ENCODE data around the gene SLCO3A1. TPM values are rescaled to one million over a fixed set of nuclear protein-coding genes. Genes with fewer than 3 reads are reported as not detected.

Gene SLCO3A1
- total RNA-seq, 4 donors from 2014 or later, result 12.1 to 22.3 (median 13.5) TPM

DNA sequence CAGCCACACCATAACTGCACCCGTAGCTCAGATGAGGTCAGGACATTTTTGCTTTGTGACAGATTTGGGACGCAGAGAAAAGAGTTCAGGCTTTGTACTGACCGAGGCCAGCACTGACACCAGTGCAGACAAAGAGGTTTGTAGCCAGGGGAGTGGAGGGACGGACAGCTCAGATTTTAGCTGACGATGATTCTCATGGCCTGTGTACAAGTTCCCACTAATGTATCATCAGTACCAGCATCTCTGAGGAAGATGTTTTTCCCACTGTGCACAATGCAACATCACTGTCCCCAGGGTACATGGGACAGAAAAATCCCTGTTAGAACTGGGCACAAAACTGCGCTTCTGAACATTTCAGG lies 112.7 kb downstream of the SLCO3A1 start:
- TF ChIP-seq, protein P1, sequence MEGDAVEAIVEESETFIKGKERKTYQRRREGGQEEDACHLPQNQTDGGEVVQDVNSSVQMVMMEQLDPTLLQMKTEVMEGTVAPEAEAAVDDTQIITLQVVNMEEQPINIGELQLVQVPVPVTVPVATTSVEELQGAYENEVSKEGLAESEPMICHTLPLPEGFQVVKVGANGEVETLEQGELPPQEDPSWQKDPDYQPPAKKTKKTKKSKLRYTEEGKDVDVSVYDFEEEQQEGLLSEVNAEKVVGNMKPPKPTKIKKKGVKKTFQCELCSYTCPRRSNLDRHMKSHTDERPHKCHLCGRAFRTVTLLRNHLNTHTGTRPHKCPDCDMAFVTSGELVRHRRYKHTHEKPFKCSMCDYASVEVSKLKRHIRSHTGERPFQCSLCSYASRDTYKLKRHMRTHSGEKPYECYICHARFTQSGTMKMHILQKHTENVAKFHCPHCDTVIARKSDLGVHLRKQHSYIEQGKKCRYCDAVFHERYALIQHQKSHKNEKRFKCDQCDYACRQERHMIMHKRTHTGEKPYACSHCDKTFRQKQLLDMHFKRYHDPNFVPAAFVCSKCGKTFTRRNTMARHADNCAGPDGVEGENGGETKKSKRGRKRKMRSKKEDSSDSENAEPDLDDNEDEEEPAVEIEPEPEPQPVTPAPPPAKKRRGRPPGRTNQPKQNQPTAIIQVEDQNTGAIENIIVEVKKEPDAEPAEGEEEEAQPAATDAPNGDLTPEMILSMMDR (IDR thresholded peaks at IDR 0.05; ENCODE audit: low read depth), result no peak

GRCh38 chr15:91967935-91968606 lies 114.6 kb downstream of the SLCO3A1 start:
- TF ChIP-seq, protein P1 (IDR thresholded peaks at IDR 0.05; ENCODE audit: low read depth), result no peak

DNA sequence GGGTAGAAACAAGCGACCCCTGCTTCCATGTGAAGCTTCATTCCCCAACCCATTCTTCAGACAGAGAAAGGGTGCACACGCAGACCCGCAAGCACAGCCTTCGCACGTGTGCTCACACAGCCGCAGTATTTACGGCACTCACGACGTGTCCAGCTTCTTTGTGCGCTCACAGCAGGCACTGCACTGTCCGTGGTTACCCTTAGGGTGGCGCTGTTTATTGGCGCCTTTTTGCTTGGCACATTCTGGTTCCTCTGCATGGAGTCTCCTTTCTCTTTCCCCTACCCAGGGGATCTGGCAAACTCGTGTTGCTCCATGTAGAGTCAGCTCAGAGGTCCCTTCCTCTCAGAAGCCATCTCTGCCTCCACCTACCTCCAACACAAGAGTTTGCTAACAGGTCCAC lies 115.1 kb downstream of the SLCO3A1 start:
- TF ChIP-seq, protein P1 (IDR thresholded peaks at IDR 0.05; ENCODE audit: low read depth), result no peak

- TF ChIP-seq, protein P1 (IDR thresholded peaks at IDR 0.05; ENCODE audit: low read depth), result no peak
These were observed 116.6 kb downstream of the SLCO3A1 start for GRCh38 chr15:91970142-91970541.

- TF ChIP-seq, protein P1 (IDR thresholded peaks at IDR 0.05; ENCODE audit: low read depth), result no peak
These were observed 120.0 kb downstream of the SLCO3A1 start for GRCh38 chr15:91973481-91973880.

GRCh38 chr15:91974321-91974720 lies 120.8 kb downstream of the SLCO3A1 start:
- TF ChIP-seq, protein P1 (IDR thresholded peaks at IDR 0.05; ENCODE audit: low read depth), result no peak

DNA sequence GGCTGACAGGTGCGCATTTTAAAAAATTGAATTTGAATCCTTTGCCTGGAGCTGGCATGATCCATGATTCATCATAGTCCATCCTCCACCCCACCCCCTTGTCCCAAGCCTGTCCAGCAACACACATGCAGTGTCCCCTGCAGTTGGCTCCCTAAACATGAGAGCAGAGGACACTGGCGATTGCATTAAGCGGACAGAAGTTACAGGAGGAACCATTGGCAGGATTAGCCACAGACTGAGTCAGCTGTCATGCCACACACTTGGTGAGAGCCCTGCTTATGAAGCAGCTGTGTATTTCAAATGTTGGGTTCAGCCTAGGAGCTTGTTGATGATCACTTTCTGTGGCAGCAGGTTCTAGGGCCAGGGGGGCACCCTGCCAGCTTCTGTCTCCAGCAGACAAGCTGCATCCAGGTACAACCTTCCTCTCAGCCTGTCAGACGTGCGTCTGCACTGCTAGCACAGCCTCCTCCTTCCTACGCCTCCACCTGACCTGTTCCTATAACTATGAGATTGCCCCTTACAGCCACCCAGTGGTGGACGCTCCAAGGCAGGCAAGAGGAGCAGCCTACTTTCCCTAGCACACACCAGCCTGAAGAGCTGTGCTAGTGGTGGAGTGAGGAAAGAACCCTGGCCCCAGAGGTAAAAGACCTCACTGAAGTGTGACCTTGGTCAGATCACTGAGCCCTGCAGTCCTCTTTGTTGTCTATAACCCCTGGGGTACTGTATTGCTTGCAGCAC lies 121.9 kb downstream of the SLCO3A1 start:
- TF ChIP-seq, protein P1 (IDR thresholded peaks at IDR 0.05; ENCODE audit: low read depth), result no peak

Measured in subcutaneous adipose tissue (tissue), 4 donors.